Activated CD4-positive, alpha-beta T cell treated with anti-CD3 and anti-CD28 coated beads, Interleukin-2, Interleukin-6, amounts not matched to agents 100 ng/mL and 50 ng/mL, durations not matched to agents 16 hours and 8 hours (primary cell): ENCODE data around the gene FASN.
A peak's percentile ranks its signal among the peaks of the same experiment; 100 is the strongest.
"Not testable (repeated sequence)": the region's sequence is repeated elsewhere in the genome, so short reads cannot be mapped to it uniquely, and the experiment has no call there.

Source experiments
- DNase-seq: peaks from one replicate; pipeline ENCODE4 v3.0.0-alpha.2; 2020

FASN gene

DNA sequence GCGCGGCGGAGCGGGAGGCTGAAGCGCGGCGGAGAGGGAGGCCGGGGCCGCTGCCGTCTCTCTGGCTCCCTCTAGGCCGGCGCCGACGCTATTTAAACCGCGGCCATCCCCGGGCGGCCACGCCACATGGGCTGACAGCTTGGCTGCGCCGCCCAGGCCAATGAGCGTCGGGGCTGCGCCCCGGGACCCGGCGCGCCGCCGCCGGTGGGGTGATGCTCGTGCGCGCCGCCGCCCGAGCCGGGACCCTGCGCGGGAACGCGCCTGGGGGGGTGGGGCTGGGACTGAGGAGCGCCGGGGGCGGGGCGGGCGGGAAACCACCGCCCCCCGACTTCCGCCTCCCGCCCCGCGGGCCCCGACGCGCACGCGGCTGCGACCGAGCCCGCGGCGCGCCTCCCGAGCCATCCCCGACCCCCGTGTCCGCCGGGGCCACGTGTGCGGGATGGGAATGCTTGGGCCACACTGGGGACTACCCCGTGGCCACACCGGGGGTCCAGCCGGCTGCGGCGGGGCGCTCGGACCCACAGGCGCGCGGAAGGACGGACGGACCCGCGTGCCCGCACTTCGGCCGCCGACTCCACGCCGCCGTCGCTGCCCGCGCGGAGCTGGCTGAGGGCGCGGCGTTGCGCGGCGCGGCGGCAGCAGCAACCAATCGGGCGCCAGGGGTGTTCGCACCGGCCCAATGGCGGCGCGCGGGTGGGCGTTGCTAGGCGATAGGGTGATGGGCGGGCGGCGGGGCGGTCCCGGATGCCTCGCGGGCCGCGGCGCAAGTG lies at the start of gene FASN:
TSS of gene FASN (minus strand) at position 68 of the 770 bp plus-strand sequence. CDS start 1,791 bp downstream, outside the sequence.
- DNase-seq = peak; percentile 98

DNA sequence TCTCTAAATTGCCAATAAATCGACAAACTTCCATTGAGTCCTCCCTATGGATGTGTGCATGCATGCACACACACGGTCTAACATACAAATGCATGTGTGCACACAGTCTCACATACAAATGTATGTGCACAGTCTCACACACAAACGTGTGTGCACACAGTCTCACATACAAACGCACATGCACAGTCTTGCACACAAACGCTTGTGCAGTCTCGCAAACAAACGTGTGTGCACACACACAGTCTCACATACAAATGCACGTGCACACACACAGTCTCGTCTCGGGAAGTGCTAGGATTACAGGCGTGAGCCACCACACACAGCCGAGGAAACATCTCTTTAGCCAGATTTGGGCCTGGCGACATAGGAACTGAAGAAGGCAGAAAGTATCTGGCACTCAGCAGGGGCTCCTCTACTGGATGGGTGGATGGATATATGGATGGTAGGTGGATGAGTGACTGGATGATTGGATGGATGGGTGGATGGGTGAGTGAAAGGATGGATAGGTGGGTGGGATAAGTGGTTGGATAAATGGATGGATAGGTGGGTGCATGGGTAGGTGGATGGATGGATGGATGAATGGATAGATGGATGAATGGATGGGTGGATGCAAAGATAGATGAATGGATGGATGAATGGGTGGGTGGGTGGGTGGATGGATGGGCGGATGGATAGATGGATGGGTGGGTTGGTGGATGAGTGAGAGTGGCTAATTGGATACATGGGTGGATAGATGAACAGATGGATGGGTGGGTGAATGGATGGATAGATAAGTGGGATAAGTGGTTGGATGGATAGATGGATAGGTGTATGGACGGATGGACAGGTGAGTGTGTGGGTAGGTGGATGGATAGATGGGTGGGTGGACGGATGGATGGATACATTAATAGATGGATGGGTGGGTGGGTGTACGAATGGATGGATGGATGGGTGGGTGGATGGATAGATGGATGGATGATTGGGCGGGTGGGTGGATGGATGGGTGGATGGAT lies 48.9 kb upstream of the FASN start:
- DNase-seq = no peak

DNA sequence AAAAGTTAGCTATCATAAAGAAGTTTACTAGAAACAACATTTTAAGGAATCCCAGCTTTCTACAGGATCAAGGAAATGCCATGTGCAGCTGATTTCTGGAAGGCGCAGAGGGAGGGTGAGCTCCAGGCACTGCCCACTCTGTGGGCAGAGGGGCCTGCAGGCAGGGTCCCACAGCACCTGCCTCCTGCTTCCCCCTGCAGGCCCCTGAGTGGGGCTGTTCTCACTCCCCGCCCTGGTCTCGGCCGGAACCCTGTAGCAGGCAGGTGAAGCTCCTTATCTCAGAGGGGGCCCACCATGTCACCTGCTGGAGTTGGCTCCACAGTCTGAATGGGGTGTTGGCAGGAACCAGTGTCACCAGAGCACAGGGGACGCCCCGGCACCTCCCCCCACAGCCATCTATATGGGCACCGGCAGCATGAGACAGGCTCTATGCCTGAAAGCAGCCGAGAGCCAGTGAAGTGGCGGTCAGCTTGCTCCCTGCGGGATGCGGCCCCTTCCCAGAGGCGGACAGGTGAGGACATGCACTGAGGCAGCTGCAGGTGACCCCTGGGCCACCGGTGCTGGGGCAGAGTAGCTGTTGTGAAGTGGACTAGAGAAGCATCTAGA lies 47.6 kb upstream of the FASN start:
- no peak for DNase-seq

DNA sequence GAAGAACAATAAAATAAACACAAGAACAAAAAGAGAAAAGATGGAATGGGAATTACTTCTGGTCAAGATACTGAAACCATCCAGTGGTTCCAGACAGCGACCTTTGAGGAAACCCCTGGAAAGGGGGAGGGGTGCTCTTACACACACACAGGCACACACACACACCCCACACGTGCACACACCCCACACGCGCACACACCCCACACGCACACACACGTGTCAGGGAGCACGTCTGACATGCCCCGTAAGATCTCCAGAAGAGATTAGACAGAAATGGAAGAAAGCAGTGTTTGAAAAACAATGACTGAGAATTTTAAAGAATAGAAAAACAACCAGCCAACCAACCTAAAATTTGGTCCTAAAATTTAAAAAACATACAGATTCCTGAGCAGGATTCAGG lies 45.3 kb upstream of the FASN start:
- DNase-seq = no peak

DNA sequence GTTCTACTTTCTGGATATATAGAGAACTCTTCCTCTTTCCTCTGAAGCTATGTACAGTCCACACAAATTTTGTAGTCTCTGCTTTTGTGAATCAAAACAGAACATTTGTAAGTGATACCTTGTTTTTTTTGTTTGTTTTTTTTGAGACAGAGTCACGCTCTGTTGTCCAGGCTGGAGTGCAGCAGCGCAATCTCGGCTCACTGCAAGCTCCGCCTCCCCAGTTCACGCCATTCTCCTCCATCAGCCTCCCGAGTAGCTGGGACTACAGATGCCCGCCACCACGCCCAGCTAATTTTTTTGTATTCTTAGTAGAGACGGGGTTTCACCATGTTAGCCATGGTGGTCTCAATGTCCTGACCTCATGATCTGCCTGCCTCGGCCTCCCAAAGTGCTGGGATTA lies 41.9 kb upstream of the FASN start:
- DNase-seq = not testable (repeated sequence)

DNA sequence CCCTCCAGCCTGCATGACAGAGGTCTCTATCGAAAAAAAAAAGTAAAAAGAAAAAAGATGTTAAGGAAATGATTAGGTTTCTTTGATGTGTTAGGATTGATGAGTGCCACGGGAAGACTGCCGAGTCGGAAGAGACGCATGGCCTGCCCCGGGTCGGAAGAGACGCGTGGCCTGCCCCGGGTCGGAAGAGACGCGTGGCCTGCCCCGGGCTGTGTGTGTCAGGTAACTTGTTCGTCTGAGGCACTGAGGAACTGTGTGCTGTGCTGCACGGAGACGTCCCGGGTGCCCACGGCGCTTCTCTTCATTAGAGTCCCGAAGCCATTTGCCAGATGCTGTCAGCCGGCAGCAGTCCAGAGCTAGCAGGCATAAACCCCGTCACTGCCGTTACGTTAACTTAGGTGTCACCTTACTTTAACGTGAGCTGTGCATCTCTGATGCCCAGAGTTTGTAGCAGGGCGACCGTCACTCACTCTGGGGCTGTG lies 40.5 kb upstream of the FASN start:
- no peak for DNase-seq

DNA sequence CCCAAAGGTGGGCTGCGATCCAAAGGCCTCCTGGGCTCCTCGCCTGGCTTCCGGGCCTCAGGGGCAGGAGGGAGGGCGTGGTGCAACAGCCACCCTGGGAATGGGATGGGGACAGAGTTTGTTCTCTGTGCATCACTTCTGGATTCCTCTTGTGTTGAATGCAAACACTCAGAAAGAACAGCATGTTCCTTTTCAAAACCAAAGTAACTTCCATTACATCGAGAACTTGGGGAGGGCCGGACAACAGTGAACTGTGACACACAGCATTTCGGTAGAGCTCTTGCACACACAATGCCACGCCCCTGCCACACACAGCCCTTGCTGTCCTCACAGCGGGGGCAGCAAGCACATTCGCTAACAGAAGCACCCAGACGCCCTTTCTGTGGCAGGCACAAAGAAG lies 36.1 kb upstream of the FASN start:
- no peak for DNase-seq

DNA sequence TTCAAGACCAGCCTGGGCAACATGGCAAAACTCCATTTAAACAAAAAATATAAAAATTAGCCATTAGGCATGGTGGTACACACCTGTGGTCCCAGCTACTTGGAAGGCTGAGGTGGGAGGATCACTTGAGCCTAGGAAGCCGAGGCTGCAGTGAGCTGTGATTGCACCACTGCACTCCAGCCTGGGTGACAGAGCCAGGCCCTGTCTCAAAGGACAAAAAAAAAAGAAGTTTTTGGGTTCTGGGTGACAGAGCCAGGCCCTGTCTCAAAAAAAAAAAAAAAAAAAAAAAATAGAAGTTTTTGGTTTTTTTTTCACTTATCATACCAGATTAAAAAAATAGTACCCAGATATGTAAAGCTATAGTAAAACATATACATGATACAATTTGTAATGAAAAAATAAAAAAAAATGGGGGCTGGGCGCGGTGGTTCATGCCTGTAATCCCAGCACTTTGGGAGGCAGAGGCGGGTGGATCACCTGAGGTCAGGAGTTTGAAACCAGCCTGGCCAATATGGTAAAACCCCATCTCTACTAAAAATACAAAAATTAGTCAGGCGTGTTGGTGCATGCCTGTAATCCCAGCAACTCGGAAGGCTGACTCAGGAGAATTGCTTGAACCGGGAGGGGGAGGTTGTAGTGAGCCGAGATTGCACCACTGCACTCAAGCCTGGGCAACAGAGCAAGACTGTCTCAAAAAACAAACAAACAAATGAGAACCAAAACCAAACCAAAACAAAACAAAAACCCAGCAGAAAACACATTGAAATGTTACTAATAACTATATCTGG lies 35.3 kb upstream of the FASN start:
- not testable (repeated sequence) for DNase-seq

DNA sequence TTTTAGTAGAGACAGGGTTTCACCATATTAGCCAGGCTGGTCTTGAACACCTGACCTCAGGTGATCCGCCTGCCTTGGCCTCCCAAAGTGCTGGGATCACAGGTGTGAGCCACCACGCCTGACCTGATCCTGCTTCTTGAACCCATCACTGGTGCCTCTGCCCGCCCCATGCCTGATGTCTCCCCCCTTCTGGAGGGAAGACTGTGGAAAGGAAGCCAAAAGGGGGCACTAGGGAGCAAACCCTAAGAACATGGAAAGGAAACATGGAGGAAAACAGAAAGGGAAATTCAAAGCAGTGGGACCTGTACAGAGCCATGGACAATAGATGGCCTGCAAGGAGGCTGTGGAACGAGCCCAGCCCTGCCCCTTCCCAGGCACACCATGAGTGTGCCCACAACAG lies 31.1 kb upstream of the FASN start:
- no peak for DNase-seq

DNA sequence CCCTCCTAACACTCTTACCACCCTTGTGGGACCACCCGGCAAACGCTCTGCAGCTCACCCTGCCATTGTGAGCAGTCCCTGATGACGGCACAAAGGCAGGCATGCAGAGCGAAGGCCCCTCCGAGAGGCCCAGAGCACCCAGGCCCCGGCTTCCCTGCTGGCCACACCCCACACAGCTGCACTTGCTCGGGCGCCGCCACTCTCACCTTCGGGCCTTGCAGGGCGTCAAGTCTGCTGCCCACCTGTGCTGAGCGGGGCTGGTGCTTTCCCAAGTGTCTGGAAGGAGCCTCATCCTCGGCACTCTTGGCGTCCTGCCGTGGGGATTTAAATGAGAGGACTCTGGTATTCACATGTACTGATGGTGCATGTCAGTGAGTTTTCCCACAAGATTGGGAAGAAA lies 30.3 kb upstream of the FASN start:
- no peak for DNase-seq

DNA sequence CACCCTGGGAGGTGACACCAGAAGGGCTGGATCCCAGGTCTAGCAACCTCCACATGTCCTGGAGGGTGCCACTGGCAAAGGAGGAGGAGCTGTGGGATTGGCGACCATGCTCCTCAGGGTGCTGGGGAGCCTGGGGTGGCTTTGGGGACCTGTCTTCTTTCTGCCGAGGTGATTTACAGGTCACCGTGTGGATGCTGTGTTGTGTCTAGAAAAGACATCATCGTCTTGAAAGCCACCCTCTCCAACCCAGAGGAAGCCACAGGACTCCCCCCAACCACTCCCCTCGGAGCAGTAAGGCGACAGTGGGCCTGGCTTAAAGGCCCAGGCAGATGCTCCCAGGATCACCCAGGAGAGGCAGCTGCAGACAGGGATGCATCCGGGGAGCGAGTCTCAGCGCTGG lies 29.7 kb upstream of the FASN start:
- no peak for DNase-seq

DNA sequence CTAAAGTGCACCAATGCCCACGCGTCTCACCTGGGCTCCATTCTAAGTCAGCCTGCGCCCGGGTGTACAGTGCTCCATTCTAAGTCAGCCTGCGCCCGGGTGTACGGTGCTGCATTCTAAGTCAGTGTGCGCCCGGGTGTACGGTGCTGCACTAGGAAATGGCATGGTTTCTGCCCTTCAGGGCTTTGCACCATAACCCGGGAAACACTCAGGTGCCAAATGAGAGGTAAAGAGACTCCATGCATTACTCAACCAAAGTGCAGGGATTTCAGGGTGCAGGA lies 29.2 kb upstream of the FASN start:
- no peak for DNase-seq

DNA sequence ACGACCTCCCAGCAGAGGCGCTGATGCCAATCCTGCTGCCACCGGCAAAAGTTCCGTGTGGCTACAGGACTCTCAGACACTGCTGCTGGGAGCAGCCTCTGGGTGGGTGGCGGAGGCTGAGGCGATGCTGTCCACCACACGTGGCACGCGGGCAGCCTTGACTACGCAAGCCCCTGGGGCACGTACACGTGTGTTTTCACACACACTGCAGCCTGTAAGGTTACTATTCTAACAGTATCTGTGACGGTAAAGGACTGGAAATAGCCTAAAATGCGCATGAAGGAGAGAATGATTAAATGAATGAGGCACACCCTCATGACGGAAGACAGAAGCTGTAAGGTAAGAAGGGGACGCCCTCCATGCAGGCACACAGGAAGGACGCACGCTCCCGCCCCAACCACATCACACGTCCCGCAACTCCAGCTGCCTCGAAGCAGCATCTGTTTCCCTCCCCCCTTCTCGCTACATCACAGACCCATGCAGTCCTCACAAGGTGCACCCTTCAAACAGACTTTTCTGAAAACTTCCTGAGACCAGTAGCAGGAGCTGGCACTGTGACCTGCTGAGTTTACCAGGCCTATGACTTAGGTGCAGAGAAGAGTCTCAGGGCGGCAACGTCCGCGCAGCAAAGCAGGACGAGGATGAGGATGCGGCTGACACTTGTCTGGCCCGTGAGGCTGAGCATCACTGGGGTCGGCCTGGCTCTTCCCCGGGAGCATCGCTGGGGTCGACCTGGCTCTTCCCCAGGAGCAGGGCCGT lies 28.7 kb upstream of the FASN start:
- peak; percentile 60 for DNase-seq

DNA sequence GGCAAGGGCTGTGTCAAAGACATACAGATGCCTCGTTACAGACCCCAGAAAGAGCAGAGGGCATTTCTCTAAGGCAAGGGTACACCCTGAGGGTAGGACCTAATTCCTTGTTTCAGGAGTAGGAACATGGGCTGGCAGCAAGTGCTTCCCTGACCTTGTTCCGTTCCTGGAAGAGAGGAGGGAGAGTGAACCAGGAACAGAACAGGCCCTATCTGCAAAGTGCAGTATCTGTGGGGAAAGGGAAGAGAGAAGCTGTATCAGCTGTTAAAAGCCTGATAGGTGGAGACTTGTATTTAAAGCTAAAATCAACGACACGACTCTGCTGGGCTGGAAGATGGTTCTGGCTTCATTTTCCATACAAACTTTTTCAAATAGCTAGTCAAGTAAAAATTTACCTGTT lies 26.1 kb upstream of the FASN start:
- no peak for DNase-seq

DNA sequence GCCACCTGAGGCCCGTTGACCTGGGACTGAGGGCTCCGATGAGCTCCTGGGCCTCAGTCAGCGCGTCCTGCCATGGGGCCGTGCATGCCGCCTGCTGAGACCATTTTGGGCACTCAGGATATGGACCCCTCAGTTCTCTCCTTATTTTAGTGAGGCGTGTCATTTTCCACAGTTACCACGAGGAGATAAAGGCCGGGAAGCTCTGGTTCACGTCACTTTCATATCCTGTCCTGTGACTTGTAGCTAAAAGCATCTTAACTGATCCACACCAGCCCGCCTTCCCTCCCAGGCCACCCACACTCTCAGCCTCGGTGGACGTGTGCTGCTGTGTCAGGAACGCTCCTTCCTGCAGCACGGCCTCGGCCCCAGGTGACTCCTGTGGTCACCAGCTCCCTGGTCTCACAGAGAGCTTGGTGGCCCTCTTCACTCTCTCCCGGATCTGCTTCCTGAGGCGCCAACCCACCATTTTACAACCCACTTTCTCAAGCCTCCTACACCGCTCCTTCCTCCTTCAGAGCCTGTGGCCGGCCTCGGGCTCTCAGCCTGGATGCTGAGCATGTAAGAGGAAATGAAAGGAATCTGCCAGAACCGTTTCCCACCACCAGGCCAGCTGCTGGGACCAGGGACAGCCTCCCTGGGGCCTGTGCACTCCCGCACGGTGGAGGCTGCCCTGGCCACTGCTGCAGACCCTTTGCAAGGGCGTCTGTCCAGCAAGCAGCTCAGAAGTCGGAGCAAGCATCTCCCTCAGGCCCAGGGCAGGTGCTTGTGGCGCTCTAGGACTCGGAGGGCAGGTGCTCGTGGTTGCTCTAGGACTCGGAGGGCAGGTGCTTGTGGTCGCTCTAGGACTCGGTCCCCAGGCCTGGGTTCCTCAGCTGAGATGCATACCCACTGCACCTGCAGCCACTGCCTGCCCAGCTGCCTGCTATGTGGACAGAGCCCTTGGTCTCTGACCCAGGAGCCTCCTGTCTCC lies 23.9 kb upstream of the FASN start:
- DNase-seq = no peak

DNA sequence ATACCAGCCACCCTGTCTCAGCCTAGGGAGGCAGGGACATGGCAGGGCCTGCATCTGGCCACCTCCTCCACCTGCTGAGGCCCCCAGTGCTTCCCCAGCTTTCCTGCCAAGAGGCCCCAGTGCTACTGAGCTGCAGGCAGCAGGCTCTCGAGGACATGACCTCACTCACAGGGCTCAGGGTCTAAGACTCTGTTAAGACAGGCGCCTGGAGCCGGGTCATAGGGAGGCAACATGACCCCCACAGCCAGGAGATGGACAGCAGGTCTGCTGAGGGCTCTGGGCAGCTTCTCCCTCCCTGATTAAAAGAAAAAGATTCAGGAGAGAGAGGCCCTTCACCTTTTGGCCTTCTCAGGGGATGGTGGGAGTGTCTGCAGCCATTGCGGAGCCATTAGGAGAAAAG lies 23.2 kb upstream of the FASN start:
- DNase-seq = no peak

DNA sequence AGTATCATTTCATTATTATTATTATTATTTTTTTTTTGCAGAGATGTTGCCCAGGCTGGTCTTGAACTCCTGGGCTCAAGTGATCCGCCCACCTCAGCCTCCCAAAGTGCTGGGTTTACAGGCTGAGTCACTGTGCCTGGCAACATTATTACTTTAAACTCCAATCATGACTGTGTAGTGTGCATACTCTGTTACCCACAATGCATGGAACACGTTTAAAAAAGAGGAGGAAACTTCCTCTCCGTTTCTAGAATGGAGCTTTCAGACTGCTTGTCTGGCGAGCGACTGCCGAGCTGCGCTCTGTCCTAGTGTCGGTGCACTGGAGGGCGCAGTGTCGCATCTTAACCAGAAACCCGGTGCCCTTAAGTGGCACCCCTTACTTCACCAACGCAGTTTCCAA lies 22.1 kb upstream of the FASN start:
- no peak for DNase-seq

DNA sequence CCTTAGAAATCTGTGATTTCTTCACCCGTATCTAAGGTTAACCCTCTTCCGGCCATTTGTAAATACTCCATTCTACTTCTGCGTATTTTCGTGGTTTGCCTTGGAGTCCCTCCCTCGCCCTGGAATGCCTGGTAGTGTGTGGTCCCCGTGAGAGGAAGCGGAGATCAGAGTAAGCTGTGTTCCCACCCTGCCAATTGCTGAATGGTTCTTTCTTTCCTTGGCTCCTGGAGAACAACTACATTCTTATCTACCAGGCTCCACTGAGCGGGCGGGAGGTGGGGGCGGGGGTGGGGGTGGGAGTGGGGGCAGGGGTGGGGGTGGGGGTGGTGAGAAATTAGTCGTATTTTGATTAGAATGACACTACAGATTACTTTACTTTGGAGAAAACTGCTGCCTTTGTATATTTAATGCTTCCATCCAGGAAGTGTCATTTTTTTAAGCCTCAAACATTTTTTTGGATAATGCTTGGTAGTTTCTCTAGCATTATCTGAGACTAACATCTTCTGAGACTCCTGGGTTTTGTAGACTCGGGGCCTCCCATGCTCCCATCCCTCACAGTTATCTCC lies 20.9 kb upstream of the FASN start:
- no peak for DNase-seq

DNA sequence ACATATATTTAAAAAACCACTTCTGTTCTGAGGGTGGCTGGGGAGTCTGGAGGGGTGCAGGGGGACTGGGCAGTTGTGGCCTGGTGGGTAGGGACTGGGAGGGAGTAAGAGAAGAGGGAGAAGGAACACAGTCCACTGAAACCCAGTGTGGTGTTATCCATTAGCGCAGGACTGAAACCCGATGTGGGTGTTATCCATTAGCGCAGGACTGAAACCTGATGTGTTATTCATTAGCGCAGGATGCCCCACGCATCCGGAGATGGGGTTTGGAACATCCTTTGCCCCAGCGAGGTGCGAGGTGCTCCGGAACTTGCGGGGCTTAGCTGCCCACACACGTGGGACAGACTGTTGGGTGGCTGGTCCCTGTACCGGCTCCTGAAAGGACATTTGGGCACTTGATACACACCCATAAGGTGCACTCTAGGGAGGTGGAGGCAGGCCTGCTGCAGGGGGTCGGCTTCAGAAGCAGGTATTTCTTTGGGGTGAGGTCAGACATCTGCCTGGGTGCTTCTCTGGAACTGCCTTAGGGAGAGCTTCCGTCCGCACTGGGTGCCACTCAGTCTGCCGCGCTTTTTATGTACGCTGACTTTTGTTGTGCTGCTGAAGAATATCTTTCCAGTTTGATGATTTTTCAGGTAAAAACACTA lies 20.3 kb upstream of the FASN start:
- no peak for DNase-seq
